OCI-LY3 (cell line): ENCODE measurements around the gene KLKB1.

Experiments used
- H2AFZ ChIP-seq: fragments of 200-600, 300-600 bp; shearing (Covaris generic); 2 replicates; pipeline ENCODE4 v1.6.0; 2014; ENCODE audit warnings: antibody characterized with exemption, low read depth, low read length
- H3K27ac ChIP-seq: fragments of 200-600, 300-600 bp; sonication (generic); 2 replicates; pipeline ENCODE4 v1.5.1; 2014; ENCODE audit warnings: mild to moderate bottlenecking, low read length, moderate library complexity, mixed read lengths
- H3K27me3 ChIP-seq: fragments of 200-600, 300-600 bp; sonication (generic); 2 replicates; pipeline ENCODE4 v1.6.1; 2014; ENCODE audit warnings: low read depth, low read length, mixed read lengths
- H3K36me3 ChIP-seq: fragments of 200-600, 300-600 bp; sonication (generic); replicated peaks from 2 replicates; pipeline ENCODE3; 2014; ENCODE audit warnings: low read depth, low read length, mixed read lengths
- H3K4me1 ChIP-seq: fragments of 300-600, 200-600 bp; sonication (generic); 2 replicates; pipeline ENCODE4 v1.6.1; 2014; ENCODE audit warnings: low read length, mixed read lengths
- H3K4me2 ChIP-seq: fragments of 200-600, 300-600 bp; sonication (generic); 2 replicates; pipeline ENCODE4 v1.6.1; 2014; ENCODE audit warnings: low read length, mixed read lengths
- H3K4me3 ChIP-seq: fragments of 300-600, 200-600 bp; sonication (generic); 2 replicates; pipeline ENCODE4 v1.5.1; 2014; ENCODE audit warnings: antibody characterized with exemption, mild to moderate bottlenecking, low read length, moderate library complexity
- H3K79me2 ChIP-seq: fragments of 300-600, 200-600 bp; shearing (Covaris generic); 2 replicates; pipeline ENCODE4 v1.6.1; 2014; ENCODE audit warnings: mild to moderate bottlenecking, low read length, mixed read lengths
- H3K9ac ChIP-seq: fragments of 300-600, 200-600 bp; shearing (Covaris generic); 2 replicates; pipeline ENCODE4 v1.6.0; 2014; ENCODE audit warnings: mild to moderate bottlenecking, low read length, moderate library complexity
- H3K9me3 ChIP-seq: fragments of 200-600, 300-600 bp; shearing (Covaris generic); 2 replicates; pipeline ENCODE4 v1.6.1; 2014; ENCODE audit warnings: low read length, mixed read lengths; ENCODE audit not compliant: insufficient read depth
- H4K20me1 ChIP-seq: fragments of 200-600, 300-600 bp; sonication (generic); 2 replicates; pipeline ENCODE4 v1.6.1; 2016; ENCODE audit warnings: low read length, mixed read lengths; ENCODE audit not compliant: insufficient read depth
- EZH2phosphoT487 ChIP-seq: fragments of 200-600 bp; shearing (Covaris generic); IDR thresholded peaks from 2 replicates; pipeline ENCODE4 v1.6.1; 2018; ENCODE audit warnings: antibody characterized with exemption, mixed run types, low read depth
- TF ChIP-seq, protein P1 (sequence below): fragments of 200-600, 300-600 bp; sonication (generic); IDR thresholded peaks from 2 replicates; pipeline ENCODE4 v1.5.1; 2014; ENCODE audit warnings: antibody characterized with exemption, low read length, low read depth

KLKB1 gene

DNA sequence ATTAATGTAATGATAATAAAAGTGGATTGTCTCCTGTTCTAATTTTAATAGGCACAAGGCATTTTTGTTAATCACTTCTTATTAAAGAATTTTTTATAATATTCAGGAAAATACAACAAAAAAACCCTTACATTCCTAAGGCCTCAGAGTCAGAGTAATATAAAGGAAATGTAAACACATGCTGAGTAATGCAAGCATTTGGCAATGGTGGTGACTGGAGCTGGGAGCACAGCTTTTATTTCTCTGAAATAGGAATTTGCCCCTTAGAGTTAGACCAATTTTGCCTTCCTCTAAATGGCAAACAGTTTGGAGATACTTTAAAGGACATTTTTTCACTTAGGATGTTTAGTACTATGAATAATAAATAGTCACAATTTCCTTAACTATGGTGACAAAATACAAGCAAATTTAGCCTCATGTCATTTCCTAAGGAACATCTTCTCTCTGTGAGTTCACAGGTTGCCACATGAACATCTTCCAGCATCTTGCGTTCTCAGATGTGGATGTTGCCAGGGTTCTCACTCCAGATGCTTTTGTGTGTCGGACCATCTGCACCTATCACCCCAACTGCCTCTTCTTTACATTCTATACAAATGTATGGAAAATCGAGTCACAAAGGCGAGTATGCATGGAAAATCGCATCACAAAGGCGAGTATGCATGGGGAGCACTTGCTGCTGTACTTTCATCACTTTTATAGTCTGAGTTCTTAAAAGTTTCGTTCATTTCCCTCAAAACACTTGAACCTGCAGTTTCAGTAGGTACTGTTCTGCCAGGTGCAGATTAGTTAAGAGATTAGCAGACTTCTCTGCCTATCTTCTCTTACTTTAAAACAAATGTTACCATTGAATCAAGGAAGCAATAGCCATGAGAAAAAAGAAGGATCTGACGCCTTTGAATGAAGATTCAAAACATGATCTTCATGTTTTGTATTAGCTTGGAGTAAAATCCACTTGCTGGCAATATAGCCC is 22.8 kb downstream of the KLKB1 start:
- H3K4me1 ChIP-seq, result no peaks in the 10 kb centered on the region
- H3K9ac ChIP-seq, result no peak overlapping the region
- H3K9me3 ChIP-seq, result no peaks in the 10 kb centered on the region
- no peak overlapping the region for H3K27ac ChIP-seq
- no peaks in the 10 kb centered on the region for H3K27me3 ChIP-seq
- H4K20me1 ChIP-seq, result no peaks in the 10 kb centered on the region
- no peaks in the 10 kb centered on the region for H3K79me2 ChIP-seq
- no peak overlapping the region for H3K4me3 ChIP-seq
- H3K36me3 ChIP-seq, result no peaks in the 10 kb centered on the region
- no peak for TF ChIP-seq EZH2phosphoT487
- TF ChIP-seq, protein P1, sequence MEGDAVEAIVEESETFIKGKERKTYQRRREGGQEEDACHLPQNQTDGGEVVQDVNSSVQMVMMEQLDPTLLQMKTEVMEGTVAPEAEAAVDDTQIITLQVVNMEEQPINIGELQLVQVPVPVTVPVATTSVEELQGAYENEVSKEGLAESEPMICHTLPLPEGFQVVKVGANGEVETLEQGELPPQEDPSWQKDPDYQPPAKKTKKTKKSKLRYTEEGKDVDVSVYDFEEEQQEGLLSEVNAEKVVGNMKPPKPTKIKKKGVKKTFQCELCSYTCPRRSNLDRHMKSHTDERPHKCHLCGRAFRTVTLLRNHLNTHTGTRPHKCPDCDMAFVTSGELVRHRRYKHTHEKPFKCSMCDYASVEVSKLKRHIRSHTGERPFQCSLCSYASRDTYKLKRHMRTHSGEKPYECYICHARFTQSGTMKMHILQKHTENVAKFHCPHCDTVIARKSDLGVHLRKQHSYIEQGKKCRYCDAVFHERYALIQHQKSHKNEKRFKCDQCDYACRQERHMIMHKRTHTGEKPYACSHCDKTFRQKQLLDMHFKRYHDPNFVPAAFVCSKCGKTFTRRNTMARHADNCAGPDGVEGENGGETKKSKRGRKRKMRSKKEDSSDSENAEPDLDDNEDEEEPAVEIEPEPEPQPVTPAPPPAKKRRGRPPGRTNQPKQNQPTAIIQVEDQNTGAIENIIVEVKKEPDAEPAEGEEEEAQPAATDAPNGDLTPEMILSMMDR, result no peak
- no peak overlapping the region for H3K4me2 ChIP-seq
- no peak overlapping the region for H2AFZ ChIP-seq

DNA sequence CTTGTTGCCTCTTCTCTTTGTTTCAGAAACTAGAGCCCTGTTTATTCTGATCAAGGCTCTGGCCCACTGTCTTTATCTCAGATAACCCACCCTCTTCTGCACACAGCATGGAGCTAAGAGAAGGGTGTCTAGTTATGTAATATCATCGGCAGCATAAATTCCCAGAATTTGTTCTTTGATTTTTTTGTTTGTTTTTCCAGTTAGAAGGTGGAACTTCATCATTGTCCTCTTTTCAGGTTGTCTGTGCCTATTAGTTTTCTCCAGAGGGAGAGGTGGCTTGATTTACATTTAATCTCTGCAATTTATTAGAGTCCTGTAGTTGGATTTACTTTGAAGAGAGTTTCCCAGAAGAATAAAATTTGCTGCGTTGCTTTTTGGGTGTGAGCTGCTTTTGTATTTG is 23.5 kb downstream of the KLKB1 start:
- Histone ChIP-seq H3K27ac (no peak overlapping the region), H2AFZ (no peak overlapping the region), H3K4me2 (no peak overlapping the region), H4K20me1 (no peaks in the 10 kb centered on the region), H3K4me1 (no peaks in the 10 kb centered on the region), H3K9me3 (no peaks in the 10 kb centered on the region), H3K4me3 (no peak overlapping the region), H3K9ac (no peak overlapping the region), H3K27me3 (no peaks in the 10 kb centered on the region), H3K79me2 (no peaks in the 10 kb centered on the region), H3K36me3 (no peaks in the 10 kb centered on the region)
- TF ChIP-seq EZH2phosphoT487, result no peak
- TF ChIP-seq, protein P1, result no peak

DNA sequence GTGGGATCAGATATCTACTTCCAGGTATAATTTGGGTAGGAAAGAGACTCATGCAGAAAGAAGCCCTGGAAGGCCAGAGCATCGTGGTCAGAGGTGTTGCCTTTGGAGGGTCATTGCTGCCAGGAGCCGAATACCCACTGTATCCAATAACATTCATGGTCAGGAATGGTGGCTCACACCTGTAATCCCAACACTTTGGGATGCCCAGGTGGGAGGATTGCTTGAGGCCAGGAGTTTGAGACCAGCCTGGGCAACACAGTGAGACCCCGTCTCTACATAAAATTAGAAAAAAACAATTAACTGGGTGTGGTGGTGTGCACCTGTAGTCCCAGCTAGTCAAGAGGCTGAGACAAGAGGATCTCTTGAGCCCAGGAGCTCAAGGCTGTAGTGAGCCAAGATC is 27.8 kb downstream of the KLKB1 start:
- H3K36me3 ChIP-seq, result no peaks in the 10 kb centered on the region
- H3K79me2 ChIP-seq, result no peaks in the 10 kb centered on the region
- no peaks in the 10 kb centered on the region for H3K27me3 ChIP-seq
- no peak overlapping the region for H3K4me2 ChIP-seq
- no peak overlapping the region for H2AFZ ChIP-seq
- no peak overlapping the region for H3K27ac ChIP-seq
- H3K4me1 ChIP-seq, result no peaks in the 10 kb centered on the region
- TF ChIP-seq EZH2phosphoT487, result no peak
- TF ChIP-seq, protein P1, result no peak
- H3K4me3 ChIP-seq, result no peak overlapping the region
- H3K9ac ChIP-seq, result no peak overlapping the region
- no peaks in the 10 kb centered on the region for H3K9me3 ChIP-seq
- no peaks in the 10 kb centered on the region for H4K20me1 ChIP-seq

GRCh38 chr4:186258216-186258811 is 31.0 kb downstream of the KLKB1 start:
- H3K9me3 ChIP-seq, result no peaks in the 10 kb centered on the region
- H3K36me3 ChIP-seq, result no peaks in the 10 kb centered on the region
- no peaks in the 10 kb centered on the region for H3K79me2 ChIP-seq
- H3K4me1 ChIP-seq, result no peaks in the 10 kb centered on the region
- no peak overlapping the region for H3K4me2 ChIP-seq
- H3K9ac ChIP-seq, result no peak overlapping the region
- H3K27me3 ChIP-seq, result no peaks in the 10 kb centered on the region
- H2AFZ ChIP-seq, result no peak overlapping the region
- H4K20me1 ChIP-seq, result no peaks in the 10 kb centered on the region
- H3K27ac ChIP-seq, result no peak overlapping the region
- TF ChIP-seq, protein P1, result no peak
- no peak for TF ChIP-seq EZH2phosphoT487
- H3K4me3 ChIP-seq, result no peak overlapping the region
